ENCODE results near the gene OLFML3.

The OLFML3 gene

DNA sequence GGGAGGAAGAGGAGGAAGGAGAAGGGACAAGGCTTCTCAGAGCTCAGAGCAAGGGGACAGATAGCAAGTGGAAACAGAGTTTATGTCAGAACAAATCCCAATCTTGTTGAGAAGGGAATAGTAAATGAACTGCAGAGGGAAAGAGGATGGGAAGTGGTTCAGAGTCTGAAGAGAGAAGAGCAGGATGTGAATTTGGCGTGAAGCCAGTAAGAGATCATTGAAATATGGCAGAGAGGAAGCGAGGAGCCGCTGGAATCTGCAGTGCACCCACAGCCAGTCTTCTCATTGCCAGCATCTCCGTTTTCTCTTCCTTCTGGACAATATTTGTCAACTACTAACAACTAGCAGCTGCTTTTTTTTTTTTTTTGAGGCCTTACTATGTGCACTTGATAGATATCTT, 19.1 kb downstream of the OLFML3 start:
- no peak for TF ChIP-seq EZH2phosphoT487 (IDR thresholded peaks at IDR 0.05; ENCODE audit: low read depth)
- TF ChIP-seq, protein P1, sequence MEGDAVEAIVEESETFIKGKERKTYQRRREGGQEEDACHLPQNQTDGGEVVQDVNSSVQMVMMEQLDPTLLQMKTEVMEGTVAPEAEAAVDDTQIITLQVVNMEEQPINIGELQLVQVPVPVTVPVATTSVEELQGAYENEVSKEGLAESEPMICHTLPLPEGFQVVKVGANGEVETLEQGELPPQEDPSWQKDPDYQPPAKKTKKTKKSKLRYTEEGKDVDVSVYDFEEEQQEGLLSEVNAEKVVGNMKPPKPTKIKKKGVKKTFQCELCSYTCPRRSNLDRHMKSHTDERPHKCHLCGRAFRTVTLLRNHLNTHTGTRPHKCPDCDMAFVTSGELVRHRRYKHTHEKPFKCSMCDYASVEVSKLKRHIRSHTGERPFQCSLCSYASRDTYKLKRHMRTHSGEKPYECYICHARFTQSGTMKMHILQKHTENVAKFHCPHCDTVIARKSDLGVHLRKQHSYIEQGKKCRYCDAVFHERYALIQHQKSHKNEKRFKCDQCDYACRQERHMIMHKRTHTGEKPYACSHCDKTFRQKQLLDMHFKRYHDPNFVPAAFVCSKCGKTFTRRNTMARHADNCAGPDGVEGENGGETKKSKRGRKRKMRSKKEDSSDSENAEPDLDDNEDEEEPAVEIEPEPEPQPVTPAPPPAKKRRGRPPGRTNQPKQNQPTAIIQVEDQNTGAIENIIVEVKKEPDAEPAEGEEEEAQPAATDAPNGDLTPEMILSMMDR (IDR thresholded peaks at IDR 0.05; ENCODE audit: low read depth, low read length), result no peak
- Histone ChIP-seq H3K9me3 (ENCODE audit: insufficient read depth, low read length) (no peaks in the 10 kb centered on the region), H4K20me1 (ENCODE audit: insufficient read depth, low read length) (no peaks in the 10 kb centered on the region), H3K79me2 (ENCODE audit: low read length) (no peaks in the 10 kb centered on the region), H3K4me3 (ENCODE audit: low read length) (no peak overlapping the region), H3K4me2 (ENCODE audit: low read length) (no peak overlapping the region), H3K36me3 (replicated peaks; ENCODE audit: low read depth, low read length) (no peaks in the 10 kb centered on the region), H3K27ac (ENCODE audit: low read length) (no peak overlapping the region), H3K4me1 (ENCODE audit: low read length) (no peaks in the 10 kb centered on the region), H3K9ac (ENCODE audit: low read length) (no peak overlapping the region), H2AFZ (ENCODE audit: low read depth, low read length) (no peak overlapping the region), H3K27me3 (ENCODE audit: low read depth, low read length) (no peaks in the 10 kb centered on the region)

DNA sequence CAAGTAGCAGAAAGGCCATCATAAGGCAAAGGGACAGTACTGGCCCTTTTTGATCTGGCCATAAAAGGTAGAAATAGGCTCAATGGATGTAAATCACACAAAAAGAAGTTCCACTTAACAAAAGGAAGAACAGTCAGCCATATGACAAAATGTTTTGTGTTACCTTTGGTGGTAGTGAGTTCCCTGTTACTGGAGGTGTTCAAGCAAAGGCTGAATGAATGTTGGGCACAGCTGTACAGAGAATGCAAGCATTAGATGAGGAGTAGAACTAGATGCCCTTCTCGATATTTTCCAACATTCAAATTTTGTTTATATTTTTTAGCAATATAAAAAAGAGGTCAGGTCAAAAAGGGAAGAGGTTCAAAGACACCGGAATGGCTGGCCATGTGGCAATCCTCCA, 20.0 kb downstream of the OLFML3 start:
- H4K20me1 ChIP-seq (ENCODE audit: insufficient read depth, low read length), result no peaks in the 10 kb centered on the region
- H3K79me2 ChIP-seq (ENCODE audit: low read length), result no peaks in the 10 kb centered on the region
- H2AFZ ChIP-seq (ENCODE audit: low read depth, low read length), result no peak overlapping the region
- TF ChIP-seq, protein P1 (IDR thresholded peaks at IDR 0.05; ENCODE audit: low read depth, low read length), result no peak
- no peak for TF ChIP-seq EZH2phosphoT487 (IDR thresholded peaks at IDR 0.05; ENCODE audit: low read depth)
- no peak overlapping the region for H3K9ac ChIP-seq (ENCODE audit: low read length)
- no peaks in the 10 kb centered on the region for H3K27me3 ChIP-seq (ENCODE audit: low read depth, low read length)
- no peak overlapping the region for H3K27ac ChIP-seq (ENCODE audit: low read length)
- no peaks in the 10 kb centered on the region for H3K36me3 ChIP-seq (replicated peaks; ENCODE audit: low read depth, low read length)
- H3K4me1 ChIP-seq (ENCODE audit: low read length), result no peaks in the 10 kb centered on the region
- H3K9me3 ChIP-seq (ENCODE audit: insufficient read depth, low read length), result no peaks in the 10 kb centered on the region
- no peak overlapping the region for H3K4me3 ChIP-seq (ENCODE audit: low read length)
- no peak overlapping the region for H3K4me2 ChIP-seq (ENCODE audit: low read length)

DNA sequence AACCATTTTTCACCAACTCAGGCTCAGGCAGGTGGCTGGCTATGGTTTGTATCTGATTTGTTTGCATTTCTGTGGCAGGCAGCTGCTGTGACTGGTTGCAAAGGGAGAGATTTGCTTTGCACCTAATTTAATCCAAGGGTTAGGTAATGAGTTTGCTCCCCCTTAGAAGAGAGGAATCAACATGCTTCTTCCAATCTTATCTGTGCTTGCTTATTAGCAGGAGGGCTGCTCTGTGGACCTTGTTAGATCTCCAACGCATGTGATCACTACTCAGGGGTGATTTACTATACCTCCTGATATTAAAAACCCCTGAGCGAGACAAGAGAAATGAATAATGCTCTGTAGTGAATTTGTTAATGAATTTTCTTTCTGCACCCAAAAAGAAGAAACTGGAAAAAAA, 20.5 kb downstream of the OLFML3 start:
- H3K79me2 ChIP-seq (ENCODE audit: low read length), result no peaks in the 10 kb centered on the region

DNA sequence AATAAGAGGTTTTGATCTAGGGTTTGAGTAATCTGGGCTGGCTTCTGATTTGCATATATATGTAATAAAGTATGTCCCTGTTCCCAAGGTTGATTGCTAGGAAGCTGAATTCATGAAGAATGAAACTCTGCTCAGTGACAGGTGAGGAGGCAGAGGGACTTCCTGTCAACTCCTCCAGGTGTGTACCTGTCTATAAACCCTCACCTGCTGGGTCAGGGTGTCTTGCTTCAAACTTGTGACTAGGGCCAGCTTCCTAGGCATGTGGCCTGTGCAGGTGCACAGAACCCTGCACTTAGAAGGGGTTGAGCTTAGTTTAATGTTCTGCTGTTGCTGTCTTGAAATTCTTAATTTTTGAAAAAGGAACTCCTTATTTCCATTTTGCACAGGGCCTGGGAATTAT, 21.1 kb downstream of the OLFML3 start:
- Histone ChIP-seq H3K9ac (ENCODE audit: low read length) (no peak overlapping the region), H2AFZ (ENCODE audit: low read depth, low read length) (no peak overlapping the region), H3K27me3 (ENCODE audit: low read depth, low read length) (no peaks in the 10 kb centered on the region), H3K4me1 (ENCODE audit: low read length) (no peaks in the 10 kb centered on the region), H3K9me3 (ENCODE audit: insufficient read depth, low read length) (no peaks in the 10 kb centered on the region), H3K79me2 (ENCODE audit: low read length) (no peaks in the 10 kb centered on the region), H3K36me3 (replicated peaks; ENCODE audit: low read depth, low read length) (no peaks in the 10 kb centered on the region), H3K4me2 (ENCODE audit: low read length) (no peak overlapping the region), H4K20me1 (ENCODE audit: insufficient read depth, low read length) (no peaks in the 10 kb centered on the region), H3K27ac (ENCODE audit: low read length) (no peak overlapping the region), H3K4me3 (ENCODE audit: low read length) (no peak overlapping the region)
- TF ChIP-seq EZH2phosphoT487 (IDR thresholded peaks at IDR 0.05; ENCODE audit: low read depth), result no peak
- TF ChIP-seq, protein P1 (IDR thresholded peaks at IDR 0.05; ENCODE audit: low read depth, low read length), result no peak

More for the DNA sequence above, 20.5 kb downstream of the OLFML3 start:
- Histone ChIP-seq H3K9me3 (ENCODE audit: insufficient read depth, low read length) (no peaks in the 10 kb centered on the region), H4K20me1 (ENCODE audit: insufficient read depth, low read length) (no peaks in the 10 kb centered on the region), H3K9ac (ENCODE audit: low read length) (no peak overlapping the region), H3K4me3 (ENCODE audit: low read length) (no peak overlapping the region), H3K36me3 (replicated peaks; ENCODE audit: low read depth, low read length) (no peaks in the 10 kb centered on the region), H3K27ac (ENCODE audit: low read length) (no peak overlapping the region), H2AFZ (ENCODE audit: low read depth, low read length) (no peak overlapping the region), H3K4me2 (ENCODE audit: low read length) (no peak overlapping the region), H3K4me1 (ENCODE audit: low read length) (no peaks in the 10 kb centered on the region), H3K27me3 (ENCODE audit: low read depth, low read length) (no peaks in the 10 kb centered on the region)
- no peak for TF ChIP-seq EZH2phosphoT487 (IDR thresholded peaks at IDR 0.05; ENCODE audit: low read depth)

All from OCI-LY3 (cell line).